Measurements from ENCODE around the gene MMEL1. TPM values are rescaled to one million over a fixed set of nuclear protein-coding genes. Genes with fewer than 3 reads are reported as not detected.
A peak's percentile ranks its signal among the peaks of the same experiment; 100 is the strongest.

The MMEL1 gene
- total and polyA plus RNA-seq, 2 donors (not counting 3 experiments of a cell fraction or from before 2014, with no cell fraction given): 1.1 to 1.2 TPM

- Histone ChIP-seq H3K27me3 (ENCODE audit: control insufficient read depth in 2 of 2, insufficient read depth in 2 of 2, low read length in 2 of 2) (no peaks in the 10 kb centered on the region), H3K9ac (replicated peaks; ENCODE audit: extremely low read depth, insufficient read depth, low read length) (no peak overlapping the region), H3K36me3 (ENCODE audit: control insufficient read depth in 2 of 2, extremely low read depth in 1 of 2, insufficient read depth in 2 of 2, low read length in 2 of 2) (peaks cover 3% of the 10 kb centered on the region in 2 experiments), H3K9me3 (replicated peaks; ENCODE audit: control insufficient read depth, insufficient read depth, low read length) (no peaks in the 10 kb centered on the region), H3K4me3 (replicated peaks in 1 of 3; ENCODE audit: insufficient read depth in 1 of 3, low read depth in 1 of 3, low read length in 3 of 3) (peak overlapping the region in 1 of 3 experiments; percentile 61), H2AFZ (ENCODE audit: low read depth, low read length) (no peak overlapping the region), H3K79me2 (ENCODE audit: control insufficient read depth, insufficient read depth, low read length) (peaks cover 5% of the 10 kb centered on the region), H4K20me1 (replicated peaks; ENCODE audit: control insufficient read depth, extremely low read depth, insufficient read depth, low read length) (no peaks in the 10 kb centered on the region), H3K4me1 (ENCODE audit: control insufficient read depth, extremely low read depth, insufficient read depth, low read length) (peaks cover 21% of the 10 kb centered on the region), H3K27ac (ENCODE audit: insufficient read depth, low read depth, low read length) (peak overlapping the region; percentile 75), H3K4me2 (ENCODE audit: insufficient read depth, low read length) (peak overlapping the region; percentile 86), H3K9me1 (replicated peaks; ENCODE audit: control insufficient read depth, extremely low read depth, insufficient read depth, low read length) (no peaks in the 10 kb centered on the region)
- BruUV-seq (replicated peaks): no TSS peak
- intact Hi-C loops (cut with micrococcal nuclease): loop anchor here (1.0 to 5.0 kb wide), 2 partner anchors 30 to 388 kb away; no protein-coding TSS in a partner anchor
- DNase-seq (ENCODE audit: low read depth, low spot score) (no peak), FAIRE-seq (no peak)
- POLR2A ChIA-PET: interaction anchor here (1.4 kb wide), 1 partner anchor 28 kb away, joined by 3 read pairs; the partner anchor contains the start of gene TNFRSF14
- dilution Hi-C loops (cut with MboI; ENCODE audit: extremely low pct_ligation_motif_present, low sequenced_read_pairs): no loop called here
- CTCF ChIA-PET: interaction anchor here (1.3 to 3.1 kb wide), 6 partner anchors 23 to 172 kb away, joined by 3 to 14 read pairs (median 4); partner anchors contain the start of gene TNFRSF14
- no peak for TF ChIP-seq POLR2AphosphoS5 (IDR thresholded peaks at IDR 0.05; ENCODE audit: insufficient read depth, low read depth, low read length)
Observed at GRCh38 chr1:2584686-2585317, 48.0 kb downstream of the MMEL1 start.

DNA sequence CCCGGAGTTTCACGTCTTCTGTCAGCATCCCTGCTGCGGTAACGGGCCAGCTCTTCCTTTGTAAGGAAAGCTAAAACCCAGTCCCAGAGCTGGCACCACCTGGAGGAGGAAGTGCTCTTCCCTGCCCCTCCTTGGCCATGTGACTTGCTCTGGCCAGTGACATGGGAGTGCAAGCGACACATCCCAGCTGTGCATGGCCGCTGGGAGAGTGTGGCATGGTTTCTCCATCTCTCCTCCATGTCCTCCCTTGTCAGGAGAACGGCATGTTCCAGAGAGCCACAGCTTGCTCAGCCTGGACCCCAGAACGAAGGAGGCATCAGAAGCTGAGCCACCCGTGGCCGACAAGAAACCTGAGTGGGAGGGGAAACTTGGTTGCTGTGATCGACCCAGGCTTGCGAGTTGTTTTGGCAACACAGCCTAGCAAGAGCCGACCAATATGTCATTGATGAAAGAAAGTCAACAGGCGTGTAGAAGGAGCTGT, 48.9 kb downstream of the MMEL1 start:
- no peak for TF ChIP-seq EZH2 (IDR thresholded peaks at IDR 0.05; ENCODE audit: borderline replicate concordance, low read depth, low read length, severe bottlenecking)
- TF ChIP-seq CTCF (IDR thresholded peaks at IDR 0.05; ENCODE audit: extremely low read depth in 1 of 2, insufficient read depth in 1 of 2, low read depth in 1 of 2, low read length in 2 of 2): no peak
- no peak for TF ChIP-seq JUN (IDR thresholded peaks at IDR 0.05; ENCODE audit: borderline replicate concordance, insufficient read depth, insufficient read length, low read depth)
- no peak for TF ChIP-seq MAX (IDR thresholded peaks at IDR 0.05; ENCODE audit: insufficient read depth, insufficient read length)
- TF ChIP-seq POLR2A (IDR thresholded peaks at IDR 0.05; ENCODE audit: low read depth, low read length): no peak
- TF ChIP-seq MYC (IDR thresholded peaks at IDR 0.05; ENCODE audit: low read depth, low read length): no peak
- TF ChIP-seq GATA2 (IDR thresholded peaks at IDR 0.05; ENCODE audit: insufficient read depth, insufficient read length, low read depth, low read length): no peak
- no peak for TF ChIP-seq FOS (IDR thresholded peaks at IDR 0.05; ENCODE audit: borderline replicate concordance, insufficient read depth, low read length)
- no peak for TF ChIP-seq POLR2AphosphoS5 (IDR thresholded peaks at IDR 0.05; ENCODE audit: insufficient read depth, low read depth, low read length)
- DNase-seq (ENCODE audit: low read depth, low spot score): no peak
- no TSS peak for BruUV-seq (replicated peaks)

More for the DNA sequence above, 48.9 kb downstream of the MMEL1 start:
- H3K9me1 ChIP-seq (replicated peaks; ENCODE audit: control insufficient read depth, extremely low read depth, insufficient read depth, low read length): no peaks in the 10 kb centered on the region
- no peaks in the 10 kb centered on the region for H3K27me3 ChIP-seq (ENCODE audit: control insufficient read depth in 2 of 2, insufficient read depth in 2 of 2, low read length in 2 of 2)
- no peak for FAIRE-seq
- no peaks in the 10 kb centered on the region for H4K20me1 ChIP-seq (replicated peaks; ENCODE audit: control insufficient read depth, extremely low read depth, insufficient read depth, low read length)
- H3K79me2 ChIP-seq (ENCODE audit: control insufficient read depth, insufficient read depth, low read length): peaks cover 5% of the 10 kb centered on the region
- no peaks in the 10 kb centered on the region for H3K36me3 ChIP-seq (ENCODE audit: control insufficient read depth in 2 of 2, extremely low read depth in 1 of 2, insufficient read depth in 2 of 2, low read length in 2 of 2)
- intact Hi-C loops (cut with micrococcal nuclease) (no loop called here), dilution Hi-C loops (cut with MboI; ENCODE audit: extremely low pct_ligation_motif_present, low sequenced_read_pairs) (no loop called here)
- H3K4me3 ChIP-seq (replicated peaks in 1 of 3; ENCODE audit: insufficient read depth in 1 of 3, low read depth in 1 of 3, low read length in 3 of 3): no peak overlapping the region
- H2AFZ ChIP-seq (ENCODE audit: low read depth, low read length): no peak overlapping the region
- CTCF ChIA-PET: interaction anchor here (0.8 to 3.1 kb wide), 3 partner anchors 23 to 36 kb away, joined by 3 to 12 read pairs (median 3); partner anchors contain the start of gene TNFRSF14
- H3K9ac ChIP-seq (replicated peaks; ENCODE audit: extremely low read depth, insufficient read depth, low read length): no peak overlapping the region
- no peak overlapping the region for H3K27ac ChIP-seq (ENCODE audit: insufficient read depth, low read depth, low read length)
- no peak overlapping the region for H3K4me2 ChIP-seq (ENCODE audit: insufficient read depth, low read length)
- peaks cover 22% of the 10 kb centered on the region for H3K4me1 ChIP-seq (ENCODE audit: control insufficient read depth, extremely low read depth, insufficient read depth, low read length)
- no peaks in the 10 kb centered on the region for H3K9me3 ChIP-seq (replicated peaks; ENCODE audit: control insufficient read depth, insufficient read depth, low read length)
- POLR2A ChIA-PET: no interaction called here

Data from endothelial cell of umbilical vein (primary cell).